Suprapubic skin (tissue), 4 donors: ENCODE measurements around the gene SCAPER. TPM values are rescaled to one million over a fixed set of nuclear protein-coding genes. Genes with fewer than 3 reads are reported as not detected.

Source experiments
- DNase-seq, 2 donors: peaks; one replicate each; pipeline ENCODE4 v3.0.0-alpha.2; 2019; ENCODE audit warnings: low spot score in 2 of 2
- H3K27ac ChIP-seq: fragments of 200-600 bp; sonication (generic); one replicate; pipeline ENCODE4 v1.5.1; 2019
- H3K27me3 ChIP-seq: fragments of 200-600 bp; sonication (generic); one replicate; pipeline ENCODE4 v1.5.1; 2019
- H3K36me3 ChIP-seq: fragments of 200-600 bp; sonication (generic); one replicate; pipeline ENCODE4 v1.5.1; 2019
- H3K4me1 ChIP-seq: fragments of 200-600 bp; sonication (generic); one replicate; pipeline ENCODE4 v1.5.1; 2019
- H3K4me3 ChIP-seq: fragments of 200-600 bp; sonication (generic); one replicate; pipeline ENCODE4 v1.5.1; 2019; ENCODE audit warnings: mild to moderate bottlenecking
- H3K9me3 ChIP-seq: fragments of 200-600 bp; sonication (generic); one replicate; pipeline ENCODE4 v1.5.1; 2019
- CTCF ChIP-seq, 2 donors: fragments of 200-600 bp in 1 of 2; fragments of 450-650 bp in 1 of 2; sonication (generic) in 1 of 2; IDR thresholded peaks; one replicate each; pipeline ENCODE4 v1.5.1; 2016 to 2019; ENCODE audit warnings: antibody characterized with exemption in 2 of 2, mild to moderate bottlenecking in 1 of 2, moderate library complexity in 1 of 2
- EP300 ChIP-seq: sonication (generic); formaldehyde crosslinking; IDR thresholded peaks from one replicate; pipeline ENCODE4 v1.6.1; 2017; ENCODE audit warnings: antibody characterized with exemption
- POLR2A ChIP-seq, 2 donors: fragments of 450-650 bp; IDR thresholded peaks; one replicate each; pipeline ENCODE4 v1.6.1; 2017; ENCODE audit warnings: antibody characterized with exemption in 2 of 2, mild to moderate bottlenecking in 2 of 2, moderate library complexity in 2 of 2
- POLR2AphosphoS5 ChIP-seq, 3 donors: sonication (generic); formaldehyde crosslinking; IDR thresholded peaks; one replicate each; pipeline ENCODE4 v1.6.1; 2017; ENCODE audit warnings: antibody characterized with exemption in 3 of 3
- WGBS: methylation state at CpG from one replicate; pipeline ENCODE4 v1.1.5; 2018; 5-methylcytosine and 5-hydroxymethylcytosine counted together
- total RNA-seq, 4 donors: library from RNA; depleted of rRNA; stranded (reverse); fragments of >200 nt; gene quantifications; one replicate each; pipeline ENCODE4 v1.1.0, GENCODE V29; 2016

Gene SCAPER
- total RNA-seq, 4 donors from 2014 or later, result 26.3 to 61.4 (median 37.3) TPM

- no peak overlapping the region for H3K27ac ChIP-seq
- TF ChIP-seq POLR2AphosphoS5 (IDR thresholded peaks at IDR 0.05) (no peak), POLR2A (IDR thresholded peaks at IDR 0.05) (no peak), CTCF (IDR thresholded peaks at IDR 0.05) (no peak), EP300 (no peak)
- WGBS, result 85% methylated on average over 2 of the region's 2 CpGs
- no peak for DNase-seq
- no peak overlapping the region for H3K4me3 ChIP-seq
- no peaks in the 10 kb centered on the region for H3K27me3 ChIP-seq
- H3K9me3 ChIP-seq, result no peaks in the 10 kb centered on the region
- H3K36me3 ChIP-seq, result peaks cover 37% of the 10 kb centered on the region
- H3K4me1 ChIP-seq, result no peaks in the 10 kb centered on the region
These were observed 40.5 kb upstream of the SCAPER start for GRCh38 chr15:76945494-76946093.

- H3K4me1 ChIP-seq, result no peaks in the 10 kb centered on the region
- no peak for DNase-seq
- no peaks in the 10 kb centered on the region for H3K27me3 ChIP-seq
- no peak overlapping the region for H3K27ac ChIP-seq
- peaks cover 22% of the 10 kb centered on the region for H3K36me3 ChIP-seq
- 89% methylated on average over 2 of the region's 2 CpGs for WGBS
- H3K9me3 ChIP-seq, result no peaks in the 10 kb centered on the region
- TF ChIP-seq POLR2A (IDR thresholded peaks at IDR 0.05) (no peak), EP300 (no peak), POLR2AphosphoS5 (IDR thresholded peaks at IDR 0.05) (no peak), CTCF (IDR thresholded peaks at IDR 0.05) (no peak)
- H3K4me3 ChIP-seq, result no peak overlapping the region
These were observed 37.2 kb upstream of the SCAPER start for GRCh38 chr15:76942331-76942730.

- TF ChIP-seq EP300 (no peak), POLR2A (IDR thresholded peaks at IDR 0.05) (no peak), CTCF (IDR thresholded peaks at IDR 0.05) (no peak), POLR2AphosphoS5 (IDR thresholded peaks at IDR 0.05) (no peak)
- no peak for DNase-seq
- Histone ChIP-seq H3K4me3 (no peak overlapping the region), H3K9me3 (no peaks in the 10 kb centered on the region), H3K27ac (no peak overlapping the region), H3K27me3 (no peaks in the 10 kb centered on the region), H3K36me3 (peaks cover 21% of the 10 kb centered on the region), H3K4me1 (no peaks in the 10 kb centered on the region)
- 73% methylated on average over 2 of the region's 2 CpGs for WGBS
These were observed 36.5 kb upstream of the SCAPER start for GRCh38 chr15:76941636-76942035.

GRCh38 chr15:76939715-76940114 lies 34.6 kb upstream of the SCAPER start:
- DNase-seq, result no peak
- H3K4me3 ChIP-seq, result no peak overlapping the region
- no peaks in the 10 kb centered on the region for H3K9me3 ChIP-seq
- no peaks in the 10 kb centered on the region for H3K27me3 ChIP-seq
- H3K27ac ChIP-seq, result no peak overlapping the region
- TF ChIP-seq EP300, result no peak
- no peak for TF ChIP-seq POLR2A (IDR thresholded peaks at IDR 0.05)
- no peak for TF ChIP-seq CTCF (IDR thresholded peaks at IDR 0.05)
- TF ChIP-seq POLR2AphosphoS5 (IDR thresholded peaks at IDR 0.05), result no peak
- H3K4me1 ChIP-seq, result no peaks in the 10 kb centered on the region
- peaks cover 34% of the 10 kb centered on the region for H3K36me3 ChIP-seq
- 0% methylated on average over 1 of the region's 1 CpG for WGBS

- no peaks in the 10 kb centered on the region for H3K4me1 ChIP-seq
- no peaks in the 10 kb centered on the region for H3K27me3 ChIP-seq
- no peak for DNase-seq
- H3K4me3 ChIP-seq, result no peak overlapping the region
- no peak for TF ChIP-seq CTCF (IDR thresholded peaks at IDR 0.05)
- TF ChIP-seq POLR2A (IDR thresholded peaks at IDR 0.05), result no peak
- TF ChIP-seq POLR2AphosphoS5 (IDR thresholded peaks at IDR 0.05), result no peak
- no peak for TF ChIP-seq EP300
- 95% methylated on average over 5 of the region's 5 CpGs for WGBS
- H3K36me3 ChIP-seq, result peaks cover 34% of the 10 kb centered on the region
- no peak overlapping the region for H3K27ac ChIP-seq
- no peaks in the 10 kb centered on the region for H3K9me3 ChIP-seq
These were observed 33.6 kb upstream of the SCAPER start for GRCh38 chr15:76938752-76939151.
